Tibial nerve (tissue), 4 donors: ENCODE data around the gene PARD3B. TPM values are rescaled to one million over a fixed set of nuclear protein-coding genes. Genes with fewer than 3 reads are reported as not detected.

Source experiments
- DNase-seq, 2 donors: peaks; one replicate each; pipeline ENCODE4 v3.0.0-alpha.2; 2019; ENCODE audit warnings: low spot score in 2 of 2
- H3K27ac ChIP-seq, 4 donors: fragments of 200-600 bp; sonication (generic) in 3 of 4; one replicate each; pipeline ENCODE4 v1.5.1; 2017 to 2019; ENCODE audit warnings: mild to moderate bottlenecking in 1 of 4
- H3K27me3 ChIP-seq, 2 donors: fragments of 200-600 bp; sonication (generic) in 1 of 2; one replicate each; pipeline versions ENCODE4 v1.5.1 to v1.6.0; 2017 to 2019
- H3K36me3 ChIP-seq, 3 donors: fragments of 200-600 bp; sonication (generic); one replicate each; pipeline ENCODE4 v1.5.1; 2018 to 2019
- H3K4me1 ChIP-seq, 4 donors: fragments of 200-600 bp; sonication (generic) in 3 of 4; one replicate each; pipeline ENCODE4 v1.5.1; 2017 to 2019
- H3K4me3 ChIP-seq, 4 donors: fragments of 200-600 bp; sonication (generic) in 3 of 4; one replicate each; pipeline ENCODE4 v1.5.1; 2017 to 2019; ENCODE audit warnings: mild to moderate bottlenecking in 1 of 4, moderate library complexity in 1 of 4
- H3K9me3 ChIP-seq, 4 donors: fragments of 200-600 bp; sonication (generic) in 3 of 4; one replicate each; pipeline ENCODE4 v1.5.1; 2017 to 2019
- EP300 ChIP-seq, 2 donors: sonication (generic); formaldehyde crosslinking; IDR thresholded peaks; one replicate each; pipeline ENCODE4 v1.6.1; 2017; ENCODE audit warnings: antibody characterized with exemption in 2 of 2, mild to moderate bottlenecking in 1 of 2
- POLR2A ChIP-seq, 2 donors: fragments of 450-650 bp; IDR thresholded peaks; one replicate each; pipeline ENCODE4 v1.6.1; 2017; ENCODE audit warnings: antibody characterized with exemption in 2 of 2, mild to moderate bottlenecking in 2 of 2, moderate library complexity in 2 of 2
- WGBS, 2 donors: methylation state at CpG; one replicate each; pipeline ENCODE4 v1.1.5; 2018; 5-methylcytosine and 5-hydroxymethylcytosine counted together
- total RNA-seq, 4 donors: library from RNA; depleted of rRNA; stranded (reverse); fragments of >200 nt; gene quantifications; one replicate each; pipeline ENCODE4 v1.1.0, GENCODE V29; 2016
- TF ChIP-seq, protein P1 (sequence below), 5 experiments: fragments of 200-600 bp in 3 of 5; fragments of 450-650 bp in 2 of 5; sonication (generic) in 3 of 5; IDR thresholded peaks; one replicate each; pipeline ENCODE4 v1.5.1; 2016 to 2019; ENCODE audit warnings: antibody characterized with exemption in 5 of 5, mild to moderate bottlenecking in 3 of 5, moderate library complexity in 2 of 5

The PARD3B gene
- total RNA-seq, 4 donors from 2014 or later = 47.4 to 101 (median 64.8) TPM

DNA sequence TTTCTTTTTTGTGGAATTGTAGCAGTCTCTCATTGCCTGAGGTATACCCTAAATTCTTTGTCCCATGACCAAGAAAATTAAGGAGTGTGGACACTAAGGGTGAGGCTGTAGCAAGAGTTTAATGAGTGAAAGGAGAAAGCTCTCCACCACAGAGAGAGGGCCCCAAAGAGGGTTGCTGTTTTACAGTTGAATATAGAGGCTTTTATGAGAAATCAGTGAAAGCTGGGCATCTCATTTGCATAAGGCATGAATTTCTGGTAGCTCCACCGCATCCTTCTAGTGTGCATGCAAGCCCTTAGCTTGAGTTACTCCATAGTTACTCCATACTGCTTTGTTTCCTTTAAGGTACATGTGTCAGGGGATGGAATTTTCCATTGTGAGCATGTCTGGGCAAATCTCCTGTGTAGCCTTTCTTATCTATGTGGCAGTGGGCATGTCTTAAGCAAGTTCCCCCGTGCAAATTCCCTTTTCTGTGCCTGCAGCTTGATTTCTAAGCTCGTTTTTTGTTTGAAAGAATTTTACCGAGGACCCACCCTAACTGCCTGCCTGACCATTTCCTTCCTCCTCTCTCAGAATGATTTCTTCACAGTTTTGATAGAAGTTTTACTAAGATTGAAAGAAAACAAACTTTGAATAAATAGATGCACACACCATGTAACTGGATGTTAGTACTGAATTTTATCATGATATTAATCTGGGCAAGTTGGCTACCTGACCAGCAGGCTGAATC is 218.9 kb downstream of the PARD3B start:
- H3K4me3 ChIP-seq = no peak overlapping the region
- H3K27ac ChIP-seq = no peak overlapping the region
- no peak for DNase-seq
- no peaks in the 10 kb centered on the region for H3K4me1 ChIP-seq
- H3K36me3 ChIP-seq = no peaks in the 10 kb centered on the region
- no peak for TF ChIP-seq EP300 (IDR thresholded peaks at IDR 0.05)
- peaks cover 0 to 18% (median 6%) of the 10 kb centered on the region in 4 donors for H3K9me3 ChIP-seq
- 94 to 95% methylated on average over 4 of the region's 4 CpGs for WGBS, 2 donors
- no peaks in the 10 kb centered on the region for H3K27me3 ChIP-seq

DNA sequence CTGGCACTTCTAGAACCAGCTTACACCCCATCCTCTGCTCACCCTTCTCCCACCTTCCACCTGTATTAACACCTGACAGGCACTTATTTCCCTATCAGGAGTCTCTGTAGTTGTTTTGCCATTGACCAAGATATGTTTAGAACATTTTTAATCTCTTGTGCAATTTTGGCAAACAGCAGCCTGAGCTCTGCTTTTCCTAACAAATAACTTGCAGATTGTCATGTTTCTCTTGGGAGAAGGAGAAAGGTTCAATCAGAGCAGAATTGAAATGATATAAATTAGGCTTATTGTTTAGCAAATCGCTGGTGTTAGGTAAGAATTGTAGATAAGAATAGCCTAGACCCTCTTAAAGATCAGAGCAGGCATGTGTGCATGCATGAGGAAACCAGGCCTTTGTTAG is 225.5 kb downstream of the PARD3B start:
- 57 to 73% methylated on average over 1 of the region's 1 CpG for whole genome bisulfite sequencing, 2 donors
- no peak overlapping the region for H3K4me3 ChIP-seq
- TF ChIP-seq EP300 (IDR thresholded peaks at IDR 0.05) (no peak), POLR2A (IDR thresholded peaks at IDR 0.05) (no peak)
- TF ChIP-seq, protein P1, sequence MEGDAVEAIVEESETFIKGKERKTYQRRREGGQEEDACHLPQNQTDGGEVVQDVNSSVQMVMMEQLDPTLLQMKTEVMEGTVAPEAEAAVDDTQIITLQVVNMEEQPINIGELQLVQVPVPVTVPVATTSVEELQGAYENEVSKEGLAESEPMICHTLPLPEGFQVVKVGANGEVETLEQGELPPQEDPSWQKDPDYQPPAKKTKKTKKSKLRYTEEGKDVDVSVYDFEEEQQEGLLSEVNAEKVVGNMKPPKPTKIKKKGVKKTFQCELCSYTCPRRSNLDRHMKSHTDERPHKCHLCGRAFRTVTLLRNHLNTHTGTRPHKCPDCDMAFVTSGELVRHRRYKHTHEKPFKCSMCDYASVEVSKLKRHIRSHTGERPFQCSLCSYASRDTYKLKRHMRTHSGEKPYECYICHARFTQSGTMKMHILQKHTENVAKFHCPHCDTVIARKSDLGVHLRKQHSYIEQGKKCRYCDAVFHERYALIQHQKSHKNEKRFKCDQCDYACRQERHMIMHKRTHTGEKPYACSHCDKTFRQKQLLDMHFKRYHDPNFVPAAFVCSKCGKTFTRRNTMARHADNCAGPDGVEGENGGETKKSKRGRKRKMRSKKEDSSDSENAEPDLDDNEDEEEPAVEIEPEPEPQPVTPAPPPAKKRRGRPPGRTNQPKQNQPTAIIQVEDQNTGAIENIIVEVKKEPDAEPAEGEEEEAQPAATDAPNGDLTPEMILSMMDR (IDR thresholded peaks at IDR 0.05) = no peak

DNA sequence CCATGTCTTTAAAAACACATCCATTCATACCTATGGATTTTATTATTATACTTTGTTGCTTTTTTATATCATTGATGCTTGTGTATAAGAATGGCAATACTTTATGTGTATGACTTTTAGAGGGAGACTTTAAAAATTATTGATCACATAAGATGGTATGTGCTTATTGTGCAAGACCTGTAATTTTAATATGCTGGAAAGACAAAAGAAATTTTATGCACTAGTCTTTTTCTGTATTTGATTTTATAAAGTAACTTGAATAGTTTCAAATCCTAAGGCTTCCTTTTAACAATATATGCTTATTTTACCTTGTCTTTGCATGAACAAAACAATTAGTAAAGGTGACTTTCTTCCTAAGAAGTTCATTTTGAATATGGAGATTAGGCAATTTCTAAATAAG is 226.4 kb downstream of the PARD3B start:
- Histone ChIP-seq H3K36me3 (no peaks in the 10 kb centered on the region), H3K9me3 (no peaks in the 10 kb centered on the region), H3K27me3 (no peaks in the 10 kb centered on the region), H3K27ac (no peak overlapping the region), H3K4me1 (peaks cover 0 to 41% (median 0%) of the 10 kb centered on the region in 4 donors), H3K4me3 (no peak overlapping the region)
- TF ChIP-seq EP300 (IDR thresholded peaks at IDR 0.05) (no peak), POLR2A (IDR thresholded peaks at IDR 0.05) (no peak)
- TF ChIP-seq, protein P1 (IDR thresholded peaks at IDR 0.05) = no peak
- DNase-seq = no peak

More for the DNA sequence above, 225.5 kb downstream of the PARD3B start:
- H3K27ac ChIP-seq = no peak overlapping the region
- DNase-seq = no peak
- H3K9me3 ChIP-seq = no peaks in the 10 kb centered on the region
- H3K27me3 ChIP-seq = no peaks in the 10 kb centered on the region
- peaks cover 0 to 31% (median 0%) of the 10 kb centered on the region in 4 donors for H3K4me1 ChIP-seq
- no peaks in the 10 kb centered on the region for H3K36me3 ChIP-seq

DNA sequence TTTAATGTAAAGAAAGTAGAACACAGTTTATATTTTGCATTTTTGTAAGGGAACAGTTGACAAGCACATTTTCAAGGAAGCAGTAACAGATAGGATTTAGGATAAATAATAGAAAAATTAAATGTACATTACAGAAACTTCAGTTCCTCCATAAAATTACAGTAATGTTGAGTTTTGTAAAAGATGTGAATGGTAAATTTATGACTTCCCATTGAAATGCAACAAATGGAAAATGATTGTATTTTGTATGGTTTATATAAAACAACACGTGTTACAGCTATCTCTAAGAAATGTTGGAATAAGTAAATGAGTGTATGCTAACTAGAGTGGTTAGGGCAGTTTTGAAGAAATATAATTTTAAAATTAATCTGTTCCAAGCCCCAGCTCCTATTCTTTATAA is 227.3 kb downstream of the PARD3B start:
- H3K27ac ChIP-seq = no peak overlapping the region
- H3K36me3 ChIP-seq = no peaks in the 10 kb centered on the region
- no peaks in the 10 kb centered on the region for H3K27me3 ChIP-seq
- WGBS, 2 donors = 81 to 88% methylated on average over 1 of the region's 1 CpG
- DNase-seq = no peak
- no peak overlapping the region for H3K4me3 ChIP-seq
- TF ChIP-seq POLR2A (IDR thresholded peaks at IDR 0.05) = no peak
- no peak for TF ChIP-seq EP300 (IDR thresholded peaks at IDR 0.05)
- TF ChIP-seq, protein P1 (IDR thresholded peaks at IDR 0.05) = no peak
- H3K4me1 ChIP-seq = peaks cover 0 to 44% (median 0%) of the 10 kb centered on the region in 4 donors
- no peaks in the 10 kb centered on the region for H3K9me3 ChIP-seq

DNA sequence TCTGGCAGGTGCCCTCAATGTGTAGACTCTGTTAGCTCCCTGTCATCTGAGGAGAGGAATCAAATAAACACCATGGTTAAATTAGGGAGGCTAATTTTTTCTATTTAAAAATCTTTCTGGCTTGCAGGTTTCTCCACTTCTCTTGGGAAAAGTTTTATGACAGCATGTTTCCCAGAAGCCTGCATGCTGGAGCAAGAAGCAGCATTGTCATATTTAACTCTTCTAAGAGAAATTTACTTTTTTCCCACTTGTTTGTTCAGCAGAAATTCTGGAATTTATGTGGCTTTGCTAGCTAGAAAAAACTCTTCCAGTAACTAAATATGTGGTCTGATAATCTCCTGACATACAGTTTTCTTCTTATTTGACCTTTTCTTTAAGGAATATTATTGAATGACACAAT is 230.5 kb downstream of the PARD3B start:
- H3K9me3 ChIP-seq = no peaks in the 10 kb centered on the region
- H3K4me3 ChIP-seq = no peak overlapping the region
- H3K27ac ChIP-seq = no peak overlapping the region
- TF ChIP-seq EP300 (IDR thresholded peaks at IDR 0.05) (no peak), POLR2A (IDR thresholded peaks at IDR 0.05) (no peak)
- TF ChIP-seq, protein P1 (IDR thresholded peaks at IDR 0.05) = no peak
- peaks cover 0 to 56% (median 0%) of the 10 kb centered on the region in 4 donors for H3K4me1 ChIP-seq
- H3K36me3 ChIP-seq = no peaks in the 10 kb centered on the region
- DNase-seq = no peak
- no peaks in the 10 kb centered on the region for H3K27me3 ChIP-seq
